Lower leg skin (tissue), 3 donors: Measurements from ENCODE around the gene NAGS.

ENCODE experiments used
- CTCF ChIP-seq, 3 donors: fragments of 450-650 bp; IDR thresholded peaks; one replicate each; pipeline ENCODE4 v1.5.1; 2016; ENCODE audit warnings: antibody characterized with exemption in 3 of 3, mild to moderate bottlenecking in 3 of 3, moderate library complexity in 2 of 3
- POLR2A ChIP-seq, 2 donors: fragments of 450-650 bp; IDR thresholded peaks; one replicate each; pipeline ENCODE4 v1.6.1; 2016 to 2017; ENCODE audit warnings: antibody characterized with exemption in 2 of 2, mild to moderate bottlenecking in 1 of 2, moderate library complexity in 1 of 2

- TF ChIP-seq CTCF (IDR thresholded peaks at IDR 0.05) (no peak), POLR2A (IDR thresholded peaks at IDR 0.05) (no peak)
Measured at GRCh38 chr17:43962479-43962878, 41.9 kb upstream of the NAGS start.
